ENCODE measurements around the gene SMOC1.
"Not testable (repeated sequence)": the region's sequence is repeated elsewhere in the genome, so short reads cannot be mapped to it uniquely, and the experiment has no call there.

The SMOC1 gene

GRCh38 chr14:69896972-69897371, 17.8 kb downstream of the SMOC1 start:
- no peak for DNase-seq (ENCODE audit: insufficient read length, low spot score)
- no peak for TF ChIP-seq CTCF (IDR thresholded peaks at IDR 0.05; ENCODE audit: insufficient read depth, missing control alignments)
- FAIRE-seq = no peak

- DNase-seq (ENCODE audit: insufficient read length, low spot score) = no peak
- FAIRE-seq = no peak
These were observed 21.4 kb downstream of the SMOC1 start for GRCh38 chr14:69900603-69901002.

GRCh38 chr14:69901113-69901951, 22.1 kb downstream of the SMOC1 start:
- TF ChIP-seq CTCF (IDR thresholded peaks at IDR 0.05; ENCODE audit: insufficient read depth, missing control alignments) = no peak
- DNase-seq (ENCODE audit: insufficient read length, low spot score) = no peak
- FAIRE-seq = no peak

More at GRCh38 chr14:69900603-69901002, 21.4 kb downstream of the SMOC1 start:
- TF ChIP-seq CTCF (IDR thresholded peaks at IDR 0.05; ENCODE audit: insufficient read depth, missing control alignments) = no peak

- DNase-seq (ENCODE audit: insufficient read length, low spot score); FAIRE-seq: not testable (repeated sequence)
These were observed 23.8 kb downstream of the SMOC1 start for GRCh38 chr14:69903046-69903445.

GRCh38 chr14:69904246-69904645, 25.0 kb downstream of the SMOC1 start:
- DNase-seq (ENCODE audit: insufficient read length, low spot score) = no peak
- TF ChIP-seq CTCF (IDR thresholded peaks at IDR 0.05; ENCODE audit: insufficient read depth, missing control alignments) = no peak
- no peak for FAIRE-seq

- FAIRE-seq = no peak
- DNase-seq (ENCODE audit: insufficient read length, low spot score) = no peak
- TF ChIP-seq CTCF (IDR thresholded peaks at IDR 0.05; ENCODE audit: insufficient read depth, missing control alignments) = no peak
These were observed 27.0 kb downstream of the SMOC1 start for GRCh38 chr14:69906201-69906600.

- DNase-seq (ENCODE audit: insufficient read length, low spot score) (no peak), FAIRE-seq (no peak)
- no peak for TF ChIP-seq CTCF (IDR thresholded peaks at IDR 0.05; ENCODE audit: insufficient read depth, missing control alignments)
These were observed 30.8 kb downstream of the SMOC1 start for GRCh38 chr14:69909826-69910550.

Measured in D721Med (cell line).